HG03469 (cell line): ENCODE data around the gene ARL5A.
"Not testable (repeated sequence)": the region's sequence is repeated elsewhere in the genome, so short reads cannot be mapped to it uniquely, and the experiment has no call there.

Experiments
- ATAC-seq: cut with Tn5 transposase; IDR thresholded peaks from one replicate; pipeline ENCODE4 v1.9.1; 2021; ENCODE audit warnings: mild to moderate bottlenecking, moderate library complexity, moderate number of reproducible peaks; ENCODE audit not compliant: unreplicated experiment

The ARL5A gene

GRCh38 chr2:151828143-151828889 is at the start of gene ARL5A:
Gene ARL5A, minus strand, starts transcription at chr2:151828421. Its CDS starts 245 bp downstream, at chr2:151828176.
- peak; percentile 90 for ATAC-seq

GRCh38 chr2:151875631-151876030 is 47.4 kb upstream of the ARL5A start:
- not testable (repeated sequence) for ATAC-seq

- no peak for ATAC-seq
Observed at GRCh38 chr2:151872463-151872862, 44.2 kb upstream of the ARL5A start.

GRCh38 chr2:151869291-151869690 is 41.1 kb upstream of the ARL5A start:
- ATAC-seq = no peak

- peak; percentile 99 for ATAC-seq
Observed at GRCh38 chr2:151862700-151863099, 34.5 kb upstream of the ARL5A start.

GRCh38 chr2:151861174-151861573 is 33.0 kb upstream of the ARL5A start:
- ATAC-seq = no peak

- no peak for ATAC-seq
Observed at GRCh38 chr2:151860613-151861146, 32.5 kb upstream of the ARL5A start.

- no peak for ATAC-seq
Observed at GRCh38 chr2:151860210-151860609, 32.0 kb upstream of the ARL5A start.

- ATAC-seq = no peak
Observed at GRCh38 chr2:151857650-151858049, 29.4 kb upstream of the ARL5A start.

GRCh38 chr2:151855111-151855510 is 26.9 kb upstream of the ARL5A start:
- ATAC-seq = no peak

GRCh38 chr2:151853070-151853758 is 25.0 kb upstream of the ARL5A start:
- ATAC-seq = no peak

- no peak for ATAC-seq
Observed at GRCh38 chr2:151852260-151853069, 24.2 kb upstream of the ARL5A start.

GRCh38 chr2:151851761-151852160 is 23.5 kb upstream of the ARL5A start:
- ATAC-seq = no peak

- ATAC-seq = no peak
Observed at GRCh38 chr2:151849413-151850010, 21.3 kb upstream of the ARL5A start.

- ATAC-seq = no peak
Observed at GRCh38 chr2:151845884-151846283, 17.7 kb upstream of the ARL5A start.

GRCh38 chr2:151845481-151845880 is 17.3 kb upstream of the ARL5A start:
- ATAC-seq = no peak

- no peak for ATAC-seq
Observed at GRCh38 chr2:151844211-151844896, 16.1 kb upstream of the ARL5A start.

- ATAC-seq = no peak
Observed at GRCh38 chr2:151843691-151844061, 15.5 kb upstream of the ARL5A start.

- ATAC-seq = no peak
Observed at GRCh38 chr2:151842830-151843690, 14.8 kb upstream of the ARL5A start.
